HFF-Myc (cell line): ENCODE data around the gene TRRAP.

Experiments
- DNase-seq: peaks from one replicate; pipeline ENCODE4 v3.0.0-alpha.2; 2011; ENCODE audit warnings: low read depth; ENCODE audit errors: extremely low read depth
- H3K4me3 ChIP-seq: replicated peaks from 2 replicates; pipeline ENCODE4 v1.5.1; 2011; ENCODE audit warnings: low read depth, mild to moderate bottlenecking, control low read depth, low read length
- TF ChIP-seq, protein P1 (sequence below): IDR thresholded peaks from 2 replicates; pipeline ENCODE4 v1.5.1; 2012; ENCODE audit warnings: mild to moderate bottlenecking, low read depth, low read length, control low read depth; ENCODE audit errors: missing control alignments

Gene TRRAP

GRCh38 chr7:98998821-98999725 lies 120.7 kb downstream of the TRRAP start:
- H3K4me3 ChIP-seq: no peak overlapping the region
- no peak for DNase-seq
- TF ChIP-seq, protein P1, sequence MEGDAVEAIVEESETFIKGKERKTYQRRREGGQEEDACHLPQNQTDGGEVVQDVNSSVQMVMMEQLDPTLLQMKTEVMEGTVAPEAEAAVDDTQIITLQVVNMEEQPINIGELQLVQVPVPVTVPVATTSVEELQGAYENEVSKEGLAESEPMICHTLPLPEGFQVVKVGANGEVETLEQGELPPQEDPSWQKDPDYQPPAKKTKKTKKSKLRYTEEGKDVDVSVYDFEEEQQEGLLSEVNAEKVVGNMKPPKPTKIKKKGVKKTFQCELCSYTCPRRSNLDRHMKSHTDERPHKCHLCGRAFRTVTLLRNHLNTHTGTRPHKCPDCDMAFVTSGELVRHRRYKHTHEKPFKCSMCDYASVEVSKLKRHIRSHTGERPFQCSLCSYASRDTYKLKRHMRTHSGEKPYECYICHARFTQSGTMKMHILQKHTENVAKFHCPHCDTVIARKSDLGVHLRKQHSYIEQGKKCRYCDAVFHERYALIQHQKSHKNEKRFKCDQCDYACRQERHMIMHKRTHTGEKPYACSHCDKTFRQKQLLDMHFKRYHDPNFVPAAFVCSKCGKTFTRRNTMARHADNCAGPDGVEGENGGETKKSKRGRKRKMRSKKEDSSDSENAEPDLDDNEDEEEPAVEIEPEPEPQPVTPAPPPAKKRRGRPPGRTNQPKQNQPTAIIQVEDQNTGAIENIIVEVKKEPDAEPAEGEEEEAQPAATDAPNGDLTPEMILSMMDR: no peak

DNA sequence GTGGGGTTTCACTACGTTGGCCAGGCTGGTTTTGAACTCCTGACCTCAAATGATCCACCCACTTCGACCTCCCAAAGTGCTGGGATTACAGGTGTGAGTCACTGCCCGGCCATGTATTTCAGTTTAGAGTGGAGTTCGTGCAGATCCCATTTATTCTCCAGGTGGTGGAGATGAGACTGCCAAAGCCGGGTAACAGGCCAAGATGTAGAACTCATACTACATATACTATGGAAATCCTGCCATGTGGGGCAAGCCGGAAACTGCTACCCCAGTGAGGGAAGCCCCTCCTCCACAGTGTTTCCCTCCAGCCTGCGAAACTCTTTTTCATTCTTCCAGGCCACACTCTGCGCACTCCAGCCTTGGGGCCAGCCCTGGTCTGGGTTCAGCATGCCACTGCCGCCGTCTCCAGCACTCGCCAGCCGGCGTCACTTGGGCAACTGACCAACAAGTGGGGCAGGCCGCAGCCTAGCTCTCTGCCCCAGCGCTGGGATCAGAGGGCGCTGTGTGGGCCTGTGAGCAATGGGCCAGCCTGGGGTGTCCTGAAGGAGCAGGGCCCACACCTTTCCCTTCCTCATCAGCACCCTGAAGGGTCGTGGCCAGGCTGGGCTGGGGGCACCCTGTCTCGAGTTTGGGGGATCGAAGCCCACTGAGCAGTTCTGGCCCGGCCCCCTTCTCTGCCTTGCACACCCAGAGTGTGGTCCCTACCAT lies 122.0 kb downstream of the TRRAP start:
- no peak overlapping the region for H3K4me3 ChIP-seq
- TF ChIP-seq, protein P1: no peak
- no peak for DNase-seq

DNA sequence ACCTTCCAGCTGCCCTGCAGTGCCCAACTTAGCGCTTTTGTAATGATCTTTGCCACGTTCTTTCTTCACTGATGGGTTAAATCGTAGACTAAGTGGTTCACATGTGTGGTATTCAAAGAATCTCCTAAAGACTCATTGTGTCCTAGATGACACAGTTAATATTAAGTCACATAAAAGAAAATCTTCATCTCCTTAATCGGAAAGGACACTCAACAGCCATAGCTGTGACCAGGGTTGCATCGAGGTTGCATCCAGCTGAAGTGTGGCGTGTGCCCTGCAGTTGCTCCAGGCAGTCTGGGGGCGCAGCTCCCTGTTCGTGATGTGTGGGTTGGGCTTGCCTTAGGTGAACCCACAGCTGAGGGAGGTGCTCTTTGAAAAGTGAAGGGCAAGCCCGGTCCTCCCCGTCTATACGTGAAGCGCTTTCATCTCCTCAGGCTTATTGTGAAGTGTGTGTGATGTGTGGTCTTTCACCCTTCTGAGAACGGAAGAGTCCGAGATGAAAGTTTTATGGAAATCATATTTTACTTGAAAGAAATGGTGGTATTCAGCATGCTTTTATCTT lies 122.7 kb downstream of the TRRAP start:
- TF ChIP-seq, protein P1: no peak

GRCh38 chr7:99001482-99002147 lies 123.3 kb downstream of the TRRAP start:
- TF ChIP-seq, protein P1: no peak
- H3K4me3 ChIP-seq: no peak overlapping the region
- DNase-seq: no peak

More for the DNA sequence above, 122.7 kb downstream of the TRRAP start:
- no peak overlapping the region for H3K4me3 ChIP-seq
- no peak for DNase-seq

- no peak overlapping the region for H3K4me3 ChIP-seq
- TF ChIP-seq, protein P1: no peak
- DNase-seq: no peak
These were observed 124.0 kb downstream of the TRRAP start for GRCh38 chr7:99002148-99002826.

DNA sequence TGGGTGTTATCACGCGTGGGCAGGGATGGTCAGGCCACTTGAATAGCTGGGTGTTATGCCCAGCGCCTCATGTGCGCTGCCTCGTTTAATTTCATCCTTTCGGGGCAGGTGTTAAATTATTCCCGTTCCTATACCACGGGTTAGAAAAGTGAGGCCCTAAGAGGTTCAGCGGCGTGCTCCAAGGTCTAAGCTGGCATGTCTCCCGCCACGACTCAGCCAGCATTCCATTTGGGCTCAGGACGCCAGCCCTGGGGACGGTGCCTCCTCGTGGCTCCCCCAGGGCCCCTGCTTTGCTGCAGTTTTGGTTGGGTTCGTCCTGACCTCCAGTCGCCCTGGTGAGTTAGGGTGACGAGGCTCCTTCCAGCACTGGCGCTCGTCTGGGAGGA lies 124.5 kb downstream of the TRRAP start:
- no peak for DNase-seq
- no peak overlapping the region for H3K4me3 ChIP-seq
- TF ChIP-seq, protein P1: no peak
